NCI-H526 (cell line): ENCODE measurements around the gene SLC24A4.

Source experiments
- DNase-seq, 2 experiments: peaks; one replicate each; lab custom pipeline; 2025; lab: John Stamatoyannopoulos, UW

The SLC24A4 gene

DNA sequence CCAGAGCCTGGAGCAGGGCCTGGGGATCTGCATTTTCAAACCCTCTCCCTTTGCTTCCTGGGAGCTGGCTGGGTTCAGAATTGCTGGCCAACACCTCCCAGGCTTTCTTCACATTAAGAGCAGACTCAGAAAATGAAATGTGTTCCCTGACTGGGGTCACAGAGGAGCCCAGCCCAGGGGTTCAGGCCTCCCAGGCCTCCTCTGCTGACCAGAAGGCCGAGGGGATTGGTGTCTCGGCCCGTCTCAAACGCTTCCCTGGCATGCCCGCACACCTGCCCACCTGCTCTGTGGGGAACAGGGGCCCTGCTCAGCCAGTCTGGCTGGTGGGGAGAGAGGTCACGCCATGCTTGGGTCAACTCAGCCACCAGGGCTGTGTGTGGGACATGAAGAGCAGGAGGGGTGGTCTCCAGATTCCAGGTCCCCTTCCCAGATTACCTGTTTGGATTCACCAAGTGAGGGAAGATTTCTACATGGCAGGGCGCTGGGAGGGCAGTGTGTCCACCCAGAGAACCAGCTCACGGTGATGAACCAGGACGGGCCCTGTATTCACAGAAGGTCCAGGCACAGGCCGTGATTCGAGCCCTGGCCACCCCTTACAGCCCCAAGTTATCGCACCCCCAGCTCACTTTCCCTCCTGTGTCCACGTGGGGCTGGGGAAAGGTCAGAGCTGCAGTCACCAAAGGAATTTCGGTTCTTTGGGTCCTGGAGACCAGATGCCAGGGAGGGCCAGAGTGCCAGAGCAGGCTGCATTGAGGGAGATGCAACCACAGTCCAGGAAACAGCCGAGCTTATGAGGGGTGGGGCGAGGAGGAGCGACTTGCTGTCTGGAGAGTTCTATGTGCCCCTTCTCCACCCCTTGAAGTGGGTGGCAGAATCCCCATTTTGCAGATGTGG lies 135.4 kb downstream of the SLC24A4 start:
- no peak for DNase-seq

DNA sequence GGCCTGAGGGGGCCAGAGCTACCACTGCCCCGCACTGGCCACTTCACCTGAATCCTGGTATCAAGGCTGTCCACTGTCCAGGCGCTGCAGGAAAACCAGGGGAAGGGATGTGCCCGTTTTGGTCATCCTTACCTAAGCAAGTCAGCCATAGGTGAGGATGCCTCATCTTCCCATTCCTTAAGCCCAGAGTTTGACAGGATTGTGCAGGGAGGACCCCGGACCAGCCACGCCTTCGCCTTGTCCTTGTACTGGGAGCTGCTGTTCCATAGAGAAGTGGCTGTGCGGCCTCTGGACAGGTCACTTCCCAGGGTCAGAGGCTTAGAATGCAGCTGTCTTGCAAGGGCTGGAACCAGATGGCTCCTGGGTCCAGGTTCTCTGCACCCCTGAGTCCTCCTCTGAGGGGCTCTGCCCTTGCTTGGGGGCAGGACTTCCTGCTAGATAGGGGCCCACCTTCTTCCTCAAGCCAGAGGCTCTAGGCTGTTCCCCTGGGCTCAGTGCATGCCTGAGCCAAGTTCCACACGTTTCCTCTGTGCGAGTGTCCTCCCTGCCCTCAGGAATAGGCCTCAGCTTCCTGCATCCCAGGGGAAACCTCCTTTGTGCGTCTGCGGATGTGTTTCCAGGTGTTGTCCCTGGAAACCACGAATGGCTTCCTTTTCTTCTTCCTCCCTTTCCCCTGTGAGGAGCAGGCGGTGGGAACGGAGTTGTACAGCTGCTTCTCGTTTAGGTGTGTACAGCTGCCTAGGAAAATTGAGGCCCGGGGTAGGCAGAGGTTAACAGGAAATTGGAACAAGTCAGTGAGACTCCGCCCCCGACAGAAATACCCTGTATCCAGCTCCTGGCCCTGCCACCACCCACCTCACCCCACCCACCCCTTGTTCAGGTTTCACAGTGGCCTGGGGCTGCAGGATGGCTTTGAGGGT lies 136.3 kb downstream of the SLC24A4 start:
- DNase-seq, result no peak

DNA sequence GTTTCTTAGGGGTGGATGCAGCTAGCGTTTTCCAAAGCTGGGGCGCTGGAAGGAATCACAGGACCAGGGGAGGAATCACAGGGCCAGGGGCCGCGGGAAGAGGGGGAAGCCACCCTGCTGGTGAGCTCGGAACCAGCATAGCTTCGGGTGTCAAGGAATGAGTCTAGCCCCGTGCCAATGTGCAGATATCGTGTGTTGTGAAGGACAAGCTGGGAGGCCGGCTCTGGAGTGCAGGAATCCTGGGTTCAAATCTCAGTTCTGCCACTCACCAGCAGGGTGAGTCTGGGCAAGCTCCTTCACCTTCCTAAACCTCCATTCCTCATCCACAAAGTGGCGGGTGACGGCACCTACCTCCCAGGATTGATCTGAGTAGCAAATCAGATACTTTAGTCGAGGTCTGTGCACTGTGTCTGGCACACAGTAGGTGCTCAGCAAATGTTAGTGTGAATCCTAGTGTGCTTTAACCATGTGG lies 137.0 kb downstream of the SLC24A4 start:
- DNase-seq, result no peak

DNA sequence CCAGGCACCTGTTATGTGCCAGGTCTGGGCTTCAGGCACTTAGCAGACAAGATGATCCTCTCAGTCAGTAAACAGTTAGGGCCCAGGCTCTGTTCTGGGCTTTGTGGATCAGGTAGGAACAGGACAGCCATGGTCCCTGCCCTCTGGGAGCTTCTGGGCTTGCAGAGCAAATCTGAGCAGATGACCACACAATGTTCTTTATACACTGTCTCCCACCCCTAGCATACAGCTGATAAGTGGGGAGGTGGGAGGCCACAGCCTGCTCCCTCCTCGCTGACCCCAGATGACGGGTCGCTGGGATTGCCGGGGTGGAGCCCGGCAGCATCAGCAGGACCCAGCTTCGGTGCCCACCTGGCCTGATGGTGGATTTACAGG lies 137.6 kb downstream of the SLC24A4 start:
- no peak for DNase-seq

DNA sequence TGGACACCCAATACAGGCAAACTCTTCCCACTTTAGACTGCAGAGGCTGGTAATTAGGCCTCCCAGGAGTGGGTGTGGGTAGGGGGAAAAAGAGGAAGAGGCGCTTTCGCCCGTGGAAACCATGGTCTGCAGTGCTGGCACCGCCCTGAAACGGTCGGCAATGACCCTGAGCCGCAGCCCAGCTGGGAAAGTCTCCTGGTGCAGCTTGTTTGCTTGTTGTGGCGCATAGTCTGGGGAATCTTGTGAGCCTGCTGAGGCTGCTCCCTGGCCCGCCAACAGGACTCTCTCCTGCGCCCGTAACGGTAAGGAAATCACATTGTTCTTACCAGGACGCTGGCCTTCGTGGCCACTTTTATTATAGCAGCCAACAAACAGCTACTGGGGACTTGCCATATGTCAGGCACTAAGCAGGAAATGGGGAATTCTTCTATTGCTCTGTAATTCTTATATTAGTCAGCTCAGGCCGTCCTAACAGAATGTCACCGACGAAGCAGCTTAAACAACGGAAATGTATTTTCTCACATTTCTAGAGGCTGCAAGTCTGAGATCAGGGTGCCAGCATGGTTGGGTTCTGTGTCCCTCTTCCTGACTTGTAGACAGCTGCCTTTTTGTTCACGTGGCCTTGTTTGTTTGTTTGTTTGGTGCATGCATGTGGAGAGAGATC lies 138.1 kb downstream of the SLC24A4 start:
- no peak for DNase-seq

DNA sequence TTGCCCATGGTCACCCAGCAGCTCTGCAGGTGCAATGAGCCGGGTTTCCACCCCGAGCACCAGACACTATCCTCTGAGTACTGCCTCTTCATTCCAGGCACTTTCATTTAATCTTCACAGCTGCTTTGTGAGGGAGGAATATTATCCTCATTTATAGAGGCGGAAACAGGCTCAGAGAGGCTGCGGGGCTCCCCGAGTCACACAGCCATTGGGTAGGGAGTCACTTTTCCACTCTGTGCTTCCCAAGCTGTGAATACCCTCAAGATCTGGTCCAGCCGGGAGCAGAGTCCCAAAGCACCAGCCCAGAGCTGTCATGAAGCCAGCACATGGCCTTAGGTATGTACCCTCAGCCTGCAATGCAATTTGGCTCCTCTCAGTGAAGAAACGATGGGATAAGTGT lies 138.9 kb downstream of the SLC24A4 start:
- DNase-seq, result no peak

DNA sequence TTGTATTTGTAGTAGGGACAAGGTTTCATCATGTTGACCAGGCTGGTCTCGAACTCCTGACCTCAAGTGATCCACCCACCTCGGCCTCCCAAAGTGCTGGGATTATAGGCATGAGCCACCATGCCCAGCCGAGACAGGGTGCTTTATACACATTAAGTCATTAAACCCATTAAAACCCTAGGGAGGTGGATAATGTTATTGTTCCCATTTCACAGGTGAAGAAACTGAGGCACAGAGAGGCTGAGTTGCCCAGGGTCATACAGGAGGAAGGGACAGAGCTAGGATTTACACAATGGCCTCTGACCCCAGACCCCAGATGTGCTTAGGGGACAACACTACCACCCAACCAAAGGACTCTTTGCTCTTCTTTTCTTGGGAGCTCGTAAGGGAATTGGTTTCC lies 139.6 kb downstream of the SLC24A4 start:
- no peak for DNase-seq

DNA sequence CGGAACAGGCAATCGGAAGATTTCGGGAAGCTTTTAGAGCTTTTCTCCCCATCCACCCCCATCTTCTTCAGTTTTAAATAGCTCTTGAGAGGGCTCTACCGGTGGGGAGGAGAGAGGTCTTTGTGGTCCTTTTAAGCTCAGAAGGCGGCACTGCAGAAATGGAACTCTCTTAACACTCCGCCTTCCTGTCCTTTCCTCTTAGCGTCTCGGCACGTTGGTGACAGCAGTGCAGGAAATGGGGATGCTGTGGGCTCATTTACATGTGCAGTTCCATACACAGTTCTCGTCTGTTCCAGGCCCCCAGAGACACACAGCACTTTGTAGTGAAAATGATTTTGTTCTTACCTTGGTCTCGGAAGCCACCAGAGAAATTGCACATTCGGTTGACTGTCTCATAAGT lies 140.2 kb downstream of the SLC24A4 start:
- no peak for DNase-seq

DNA sequence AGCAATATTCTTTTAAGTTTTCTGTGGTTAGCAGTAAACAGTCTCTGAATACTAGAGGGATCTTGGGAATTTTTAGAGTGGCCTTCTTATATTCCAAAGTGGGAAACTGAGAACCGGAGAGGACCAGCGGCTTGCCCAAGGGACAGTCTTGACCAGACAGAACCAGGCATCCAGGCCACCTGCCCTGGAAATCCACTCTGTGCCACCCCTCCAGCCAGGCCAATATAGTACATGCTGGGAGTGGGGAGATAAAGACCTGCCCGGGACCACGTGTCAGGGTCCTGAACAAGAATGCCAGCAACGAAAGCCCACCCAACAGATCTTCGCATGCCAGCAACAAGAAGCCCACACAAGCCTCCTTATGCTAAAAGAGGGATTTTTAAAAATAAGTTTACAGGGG lies 141.2 kb downstream of the SLC24A4 start:
- DNase-seq, result no peak

DNA sequence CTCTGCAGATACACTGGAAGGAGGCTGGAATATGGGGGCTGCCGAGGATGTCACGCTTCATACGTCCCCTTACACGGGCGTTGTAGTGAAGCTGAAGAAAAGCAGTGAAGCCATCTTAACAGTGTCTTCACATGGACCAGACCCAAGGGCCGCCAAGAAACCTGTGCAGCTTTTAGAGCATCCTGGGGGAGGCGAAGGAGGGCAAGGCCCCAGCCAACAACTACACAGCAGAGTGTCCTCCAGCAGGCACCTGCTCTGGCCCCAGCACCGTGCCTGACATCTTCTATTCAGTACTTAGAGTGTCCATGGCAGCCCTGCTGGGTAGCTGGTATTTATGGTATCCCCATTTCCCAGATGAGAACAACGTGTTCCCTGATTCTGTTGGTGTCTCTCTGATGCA lies 141.8 kb downstream of the SLC24A4 start:
- no peak for DNase-seq

DNA sequence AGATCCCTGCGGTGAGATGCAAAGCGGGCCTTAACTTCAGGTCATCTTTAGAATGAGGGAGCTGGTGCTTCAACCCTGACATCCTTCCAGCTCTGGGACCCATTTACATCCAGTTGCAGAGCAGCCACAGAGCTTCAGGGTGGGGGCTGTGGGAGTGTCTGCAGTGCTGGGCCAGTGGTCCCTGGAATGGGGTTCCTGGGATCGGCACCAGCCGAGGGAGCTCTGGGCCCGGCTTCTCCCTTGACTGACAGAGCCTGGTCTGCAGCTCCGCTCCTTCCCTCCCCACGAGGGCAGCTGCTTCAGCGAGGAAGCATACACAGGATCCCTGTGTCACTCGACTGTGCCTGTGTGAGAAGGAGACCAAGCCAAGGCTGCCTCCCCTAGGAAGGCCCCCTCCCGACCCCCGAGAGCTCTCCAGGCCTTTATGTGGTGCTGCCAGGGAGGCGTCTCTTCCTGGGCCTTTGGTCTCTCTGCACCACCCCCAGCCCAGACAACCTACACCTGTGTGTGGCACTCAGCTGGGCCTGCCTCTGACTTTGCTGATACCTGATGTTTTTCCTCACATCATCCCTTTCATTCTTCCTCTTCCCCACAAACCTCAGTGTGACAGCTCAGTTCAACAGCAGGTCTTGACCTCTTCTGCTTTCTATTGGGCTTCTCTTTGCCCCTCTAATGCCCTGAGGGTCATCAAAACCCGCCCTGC lies 142.5 kb downstream of the SLC24A4 start:
- DNase-seq, result no peak

DNA sequence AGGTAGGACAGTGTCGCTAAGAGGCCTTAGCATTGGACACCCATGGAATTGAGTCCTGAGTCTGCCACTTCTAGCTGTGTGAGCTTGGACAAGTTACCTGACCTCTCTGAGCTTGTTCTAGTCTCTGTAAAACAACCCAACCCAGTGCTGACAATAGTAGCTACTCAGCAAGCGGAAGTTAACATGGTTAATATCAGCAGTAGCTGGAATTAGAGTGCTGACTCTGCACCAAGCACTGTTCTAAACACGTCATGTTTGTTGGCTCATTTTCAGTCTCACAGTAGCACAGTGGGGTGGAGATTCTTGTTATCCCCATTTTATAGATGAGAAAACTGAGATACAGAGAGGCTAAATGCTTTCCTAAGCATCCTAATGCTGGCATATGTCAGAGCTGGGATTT lies 143.1 kb downstream of the SLC24A4 start:
- DNase-seq, result no peak

DNA sequence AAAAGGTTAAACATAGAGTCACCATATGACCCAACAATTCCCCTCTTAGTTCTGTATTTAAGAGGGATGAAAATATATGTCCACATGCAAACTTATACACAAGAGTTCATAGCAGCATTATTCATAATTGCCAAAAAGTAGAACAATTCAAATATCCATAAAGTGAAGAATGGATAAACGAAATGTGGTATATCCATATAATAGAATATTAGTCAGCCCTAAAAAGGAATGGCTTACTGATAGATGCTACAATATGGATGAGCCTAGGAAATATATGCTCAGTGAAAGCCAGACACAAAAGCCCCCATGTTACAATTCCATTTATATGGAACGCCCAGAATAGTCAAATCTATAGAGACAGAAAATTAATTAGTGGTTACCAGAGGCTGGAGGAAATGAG lies 146.6 kb downstream of the SLC24A4 start:
- no peak for DNase-seq

DNA sequence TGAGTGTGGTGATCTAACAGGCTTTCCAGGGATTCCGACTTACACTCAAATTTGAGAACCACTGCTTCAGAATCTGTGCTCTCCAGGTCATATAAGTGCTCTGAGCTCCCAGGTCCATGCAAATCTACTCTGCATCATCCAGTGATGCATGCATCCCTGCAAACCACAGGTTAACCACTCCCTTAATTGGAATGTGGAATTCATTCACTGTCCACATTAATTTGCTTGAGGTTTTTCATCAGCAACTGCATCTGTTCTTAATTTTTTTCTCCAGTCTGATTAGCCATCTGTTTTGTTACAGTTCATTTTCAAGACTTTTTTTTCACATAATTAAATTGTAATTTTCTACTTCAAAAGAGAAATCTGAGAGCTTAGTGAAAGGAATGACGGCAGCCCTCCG lies 147.2 kb downstream of the SLC24A4 start:
- DNase-seq, result peak; percentile 75 to 78

DNA sequence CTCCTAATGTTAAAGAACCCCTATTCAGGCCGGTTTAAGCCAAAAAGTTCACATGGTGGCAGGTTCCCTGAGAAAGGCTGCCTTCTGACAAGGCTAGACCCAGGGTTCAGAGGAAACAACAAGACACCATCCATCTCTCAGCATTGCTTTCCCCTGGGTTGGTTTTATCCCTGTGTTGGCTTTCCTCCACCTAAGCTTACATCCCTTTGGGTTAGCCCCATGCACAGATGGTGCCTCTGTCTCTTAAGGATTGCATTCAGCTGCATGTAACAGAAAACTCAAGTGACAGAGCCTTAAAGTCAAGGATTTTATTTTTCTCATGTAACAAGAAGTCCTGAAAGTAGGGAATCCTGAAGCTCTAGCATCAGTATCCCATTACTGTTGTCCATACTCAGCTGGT lies 147.8 kb downstream of the SLC24A4 start:
- no peak for DNase-seq

DNA sequence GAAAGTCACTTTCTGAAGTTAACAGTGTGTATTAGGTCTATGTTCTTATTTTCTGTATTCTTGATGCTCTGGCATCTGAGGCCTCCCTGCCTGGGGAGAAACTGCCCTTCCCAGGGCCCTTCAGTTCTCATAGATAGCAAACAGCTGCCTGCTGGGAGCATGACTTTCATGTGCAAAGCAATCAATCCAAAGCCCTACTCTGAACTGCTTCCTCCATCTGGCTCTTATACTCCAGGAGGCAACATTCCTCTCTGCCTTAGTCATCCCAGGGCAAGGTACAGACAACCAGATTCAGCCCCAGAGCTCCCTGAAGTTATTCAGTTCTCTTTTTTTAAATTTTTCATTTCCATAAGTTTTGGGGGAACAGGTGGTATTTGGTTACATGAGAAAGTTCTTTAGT lies 149.0 kb downstream of the SLC24A4 start:
- DNase-seq, result no peak

DNA sequence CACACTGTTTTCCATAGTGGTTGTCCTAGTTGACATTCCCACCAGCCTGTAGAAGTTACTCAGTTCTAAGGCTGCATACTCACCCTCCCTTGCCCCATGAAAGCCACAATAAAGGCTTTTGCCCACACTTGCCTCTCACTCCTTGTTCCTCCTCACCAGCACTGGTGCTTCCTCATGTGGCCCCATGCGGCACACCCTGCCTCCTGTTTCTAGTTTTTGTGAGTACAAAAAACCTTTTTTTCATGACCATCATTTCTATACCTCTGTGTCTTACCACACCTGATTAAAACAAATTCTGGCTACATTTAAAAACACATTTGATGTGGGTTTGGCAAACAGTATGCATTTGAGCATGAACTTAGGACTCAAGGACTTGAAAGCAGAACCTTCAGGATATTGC lies 149.9 kb downstream of the SLC24A4 start:
- no peak for DNase-seq

DNA sequence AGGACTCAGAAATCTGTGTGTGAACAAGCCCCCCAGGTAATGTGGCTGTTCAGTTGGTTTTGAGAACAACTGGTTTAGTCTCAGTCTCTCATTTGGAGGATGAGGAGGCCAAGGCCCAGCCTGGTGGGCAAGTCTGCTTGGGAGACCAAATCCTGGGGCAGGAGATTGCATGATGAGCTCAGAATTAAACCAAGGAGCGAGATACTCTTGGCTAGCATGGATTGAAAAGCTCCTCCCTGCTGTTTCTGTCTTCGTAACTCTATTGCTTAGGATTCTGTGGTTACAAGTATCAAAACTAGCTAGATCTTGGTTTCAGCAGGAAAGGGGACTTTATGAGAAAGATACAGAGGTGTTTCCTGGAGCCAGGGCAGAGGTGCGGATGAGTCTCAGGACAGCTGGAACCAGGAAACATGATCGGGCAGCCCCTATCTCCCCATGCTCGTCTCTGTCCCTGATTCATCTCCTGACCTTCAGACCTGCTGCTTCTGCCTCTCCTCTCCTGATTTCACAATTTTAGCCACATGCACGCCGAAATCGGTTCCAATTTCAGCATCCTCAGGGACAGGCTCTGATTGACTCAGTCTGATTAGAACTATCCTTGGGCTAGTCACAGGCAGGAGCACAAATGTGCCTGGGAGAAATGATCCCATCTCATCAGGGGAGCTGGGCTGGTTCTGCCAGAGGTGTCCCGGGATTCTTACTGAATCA lies 150.4 kb downstream of the SLC24A4 start:
- no peak for DNase-seq

DNA sequence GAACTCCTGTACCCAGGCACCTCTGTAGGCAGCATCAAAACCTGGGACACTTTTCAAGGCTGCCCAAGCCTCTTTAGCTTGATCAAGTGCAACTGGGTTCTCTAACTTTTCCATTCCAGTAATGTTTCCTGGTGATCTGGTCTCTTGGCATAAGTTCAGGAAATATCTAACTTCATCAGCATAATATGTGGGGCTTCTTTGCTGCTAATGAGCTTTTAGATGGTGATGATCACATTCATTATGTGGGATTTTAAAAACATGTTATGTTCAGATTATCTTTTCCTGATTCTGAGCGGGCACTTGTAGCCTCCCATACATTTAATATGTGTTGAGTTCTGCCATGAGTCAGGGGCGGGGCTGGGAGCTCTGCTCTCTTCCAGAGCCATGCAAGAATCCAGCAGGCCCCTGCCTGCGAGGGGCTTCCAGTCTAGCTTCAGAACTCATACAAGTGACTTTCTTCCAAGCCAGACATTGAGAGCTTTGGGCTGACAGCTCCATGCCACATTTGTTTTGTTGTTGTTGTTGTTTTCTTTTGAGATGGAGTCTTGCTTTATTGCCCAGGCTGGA lies 151.1 kb downstream of the SLC24A4 start:
- DNase-seq, result no peak

DNA sequence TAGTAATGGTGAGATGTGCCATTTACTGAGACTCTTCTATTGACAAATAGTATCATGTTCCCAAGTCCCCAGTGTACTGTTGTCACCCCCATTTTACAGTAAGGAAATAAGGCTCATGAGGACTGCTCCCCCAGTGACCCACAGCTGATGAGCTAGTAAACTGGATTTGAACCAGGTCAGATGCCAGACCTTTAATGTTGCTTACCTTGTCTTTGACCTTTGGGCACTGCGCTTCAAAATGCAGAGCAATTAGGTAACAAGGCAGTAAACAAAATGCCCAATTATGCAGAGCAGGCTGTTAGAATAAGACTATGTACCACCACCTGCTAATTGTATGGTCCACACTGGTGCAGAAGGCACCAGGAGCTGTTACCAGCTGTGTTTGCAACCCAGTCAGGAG lies 152.1 kb downstream of the SLC24A4 start:
- DNase-seq, result no peak
